NK-92 (cell line): ENCODE measurements around the gene ALDH1A1.

Experiments used
- DNase-seq: peaks from one replicate; lab custom pipeline; 2025; ENCODE audit not compliant: unreplicated experiment; lab: John Stamatoyannopoulos, UW

Gene ALDH1A1

DNA sequence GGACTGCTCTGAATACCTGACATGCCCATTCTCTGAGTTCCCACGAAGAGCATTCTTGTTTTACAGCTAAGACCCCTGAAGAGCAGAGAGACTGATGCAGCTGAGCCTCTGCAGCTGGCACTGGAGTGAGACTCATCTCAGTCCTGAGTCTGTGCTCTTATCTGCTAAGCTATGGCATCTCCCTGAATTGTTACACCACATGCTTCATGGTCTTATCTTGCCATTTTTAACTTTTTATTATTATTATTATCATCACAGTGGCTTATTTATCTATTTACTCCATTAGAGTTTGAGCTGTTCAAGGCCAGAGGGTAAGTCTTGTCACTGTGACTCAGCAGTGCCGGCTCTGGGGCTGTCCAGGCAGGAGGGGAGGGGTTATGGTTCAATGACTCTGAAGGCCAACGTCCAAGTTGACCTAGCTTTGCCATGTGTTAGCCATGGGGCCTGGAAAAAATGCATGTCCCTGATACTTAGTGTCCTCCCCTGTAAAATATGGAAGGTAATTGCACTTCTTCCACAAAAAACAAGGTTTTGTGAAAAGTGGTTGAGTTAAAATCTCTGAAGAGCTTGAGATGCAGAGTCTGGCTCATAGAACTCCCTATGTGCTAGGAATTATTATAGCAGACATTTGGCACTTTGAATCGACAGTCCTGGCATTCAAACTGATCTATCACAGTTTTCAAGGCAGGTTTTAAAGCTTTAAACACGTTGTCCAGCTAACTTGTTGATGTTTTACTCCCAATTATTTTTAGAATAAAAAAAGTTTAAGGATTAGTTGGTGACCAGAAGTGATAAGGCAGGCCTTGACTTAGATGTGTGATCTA is 94.6 kb downstream of the ALDH1A1 start:
- DNase-seq = no peak

DNA sequence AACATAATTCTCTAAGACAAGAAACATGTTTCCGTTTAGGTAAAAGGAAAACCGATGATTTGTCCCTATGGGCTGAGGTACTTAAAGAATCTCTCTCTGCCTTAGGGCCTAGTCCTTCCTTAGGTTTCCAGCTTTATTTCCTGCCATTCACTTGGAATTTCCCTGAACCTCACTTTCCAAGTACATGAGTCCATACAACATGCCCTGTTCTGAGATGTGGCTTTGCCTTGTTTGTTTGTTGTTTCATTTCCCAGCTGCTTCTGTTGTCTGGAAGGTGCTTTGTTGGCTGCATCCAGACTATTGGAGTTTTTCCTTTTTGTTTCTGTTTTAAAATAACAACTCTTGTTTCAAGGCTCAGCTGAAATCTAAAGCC is 95.2 kb downstream of the ALDH1A1 start:
- no peak for DNase-seq

DNA sequence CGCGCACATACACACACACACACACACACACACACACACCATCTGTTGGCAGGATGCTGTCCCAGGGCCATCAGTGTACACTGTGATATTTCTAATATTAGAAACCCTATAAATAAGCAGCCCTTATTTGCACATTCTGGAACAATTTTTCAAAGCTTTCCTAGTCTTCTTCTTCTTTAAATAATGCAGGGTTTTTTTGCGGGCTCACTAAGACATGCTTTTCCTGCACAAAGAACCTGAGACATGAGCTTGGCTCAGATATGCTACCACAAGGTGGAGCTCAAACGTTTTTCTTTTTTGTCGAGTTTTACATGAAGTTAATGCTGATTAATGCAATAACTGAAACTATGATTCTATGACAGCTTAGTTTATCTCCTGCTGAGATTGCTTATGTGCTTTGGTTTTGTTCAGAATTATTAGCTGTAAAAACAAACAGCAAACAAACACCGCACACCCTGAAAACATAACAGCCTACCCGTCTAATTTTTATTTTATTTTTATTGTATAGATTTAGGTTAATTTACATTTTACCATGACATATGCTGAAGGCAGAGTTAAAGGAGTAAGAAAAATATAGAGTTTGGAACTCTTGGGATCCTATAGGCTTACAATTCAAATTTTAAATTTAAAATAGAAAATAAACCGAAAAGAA is 95.8 kb downstream of the ALDH1A1 start:
- DNase-seq = no peak

DNA sequence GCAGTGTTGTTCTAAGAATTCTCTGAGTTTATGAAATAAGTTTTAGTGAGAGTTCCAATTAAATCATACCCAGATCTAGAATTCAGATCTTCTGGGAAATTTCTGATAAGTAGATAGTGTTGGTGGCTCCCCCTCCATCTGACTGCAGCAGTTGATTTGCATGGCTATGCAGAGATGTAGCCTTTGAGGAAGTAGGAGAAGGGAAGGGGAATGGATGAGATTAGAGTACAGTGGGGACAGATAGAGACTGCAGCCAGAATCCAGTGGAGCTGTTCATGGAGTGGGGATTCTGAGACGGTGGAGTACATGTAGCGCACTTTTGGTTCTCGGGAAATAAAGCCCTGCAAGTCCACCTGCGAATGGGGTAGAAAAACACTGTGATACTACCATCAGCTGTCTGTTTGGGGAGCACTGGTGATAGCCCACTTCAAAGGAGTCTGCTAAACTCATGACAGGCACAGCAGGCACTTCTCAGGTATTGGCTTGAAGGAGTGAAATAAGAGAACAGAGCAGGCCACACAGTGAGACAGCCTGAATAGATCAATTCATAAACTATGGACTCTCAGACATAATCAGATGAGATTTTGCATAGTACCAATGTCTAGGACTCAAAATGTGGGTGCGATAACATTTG is 96.8 kb downstream of the ALDH1A1 start:
- no peak for DNase-seq

DNA sequence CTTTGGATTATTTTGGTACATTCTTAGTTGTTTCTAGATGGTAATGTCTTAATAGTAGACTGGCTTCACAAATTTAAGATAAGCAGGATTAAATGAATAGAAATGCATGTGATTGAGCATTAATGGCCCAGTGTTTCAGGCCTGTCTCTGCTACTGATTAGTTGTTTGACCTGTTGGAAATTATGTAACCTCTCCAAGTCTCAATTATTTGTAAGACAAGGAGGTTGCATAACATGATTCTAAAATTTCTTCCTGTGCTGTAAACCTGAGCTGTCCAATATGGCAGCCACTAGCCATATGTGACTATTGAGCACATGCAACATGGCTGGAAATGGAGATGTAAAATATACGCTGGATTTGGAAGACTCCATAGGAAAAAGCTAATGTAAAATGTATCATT is 97.5 kb downstream of the ALDH1A1 start:
- no peak for DNase-seq
